SK-N-SH (cell line): Measurements from ENCODE around the gene SYT17. TPM values are rescaled to one million over a fixed set of nuclear protein-coding genes. Genes with fewer than 3 reads are reported as not detected.

Experiments
- CTCF ChIA-PET: fragments of 300-600, 350-600 bp; formaldehyde crosslinking; extraction: SDS; loops from one replicate; lab custom pipeline; 2021; lab: Yijun Ruan, JAX
- POLR2A ChIA-PET: fragments of 350-600 bp; sonication (Branson Sonifier 250); formaldehyde crosslinking; extraction: SDS; loops from one replicate; lab custom pipeline; 2020; ENCODE audit warnings: antibody characterized with exemption, inconsistent platforms; lab: Yijun Ruan, JAX
- DNase-seq: peaks from one replicate; pipeline ENCODE4 v3.0.0; 2012
- H2AFZ ChIP-seq: fragments of 200-600 bp; sonication (generic); 2 replicates; pipeline ENCODE4 v1.8.1; 2016; ENCODE audit warnings: antibody characterized with exemption, mild to moderate bottlenecking, low read depth
- H3F3A ChIP-seq: fragments of 200-600 bp; sonication (generic); replicated peaks from 2 replicates; pipeline ENCODE3; 2016; ENCODE audit warnings: antibody characterized with exemption, mild to moderate bottlenecking; ENCODE audit not compliant: insufficient read depth
- H3K27ac ChIP-seq, 2 experiments: fragments of 200-500 bp in 1 of 2; fragments of 200-600 bp in 1 of 2; sonication (Bioruptor generic) in 1 of 2; sonication (generic), shearing (Covaris generic) in 1 of 2; 2 replicates each; pipeline versions ENCODE4 v1.5.1 to v1.6.1; 2014 to 2016; ENCODE audit warnings: low read depth in 2 of 2, inconsistent platforms in 1 of 2, low read length in 1 of 2, mild to moderate bottlenecking in 1 of 2, mixed read lengths in 1 of 2
- H3K27me3 ChIP-seq: fragments of 200-600 bp; sonication (generic), shearing (Covaris generic); 2 replicates; pipeline ENCODE4 v1.6.1; 2016; ENCODE audit warnings: mixed run types; ENCODE audit not compliant: insufficient read depth
- H3K36me3 ChIP-seq, 2 experiments: fragments of 200-500 bp in 1 of 2; fragments of 200-600 bp in 1 of 2; sonication (Bioruptor generic) in 1 of 2; sonication (generic) in 1 of 2; replicated peaks in 1 of 2; 2 replicates each; pipeline versions ENCODE3 to v1.5.1; 2014 to 2016; ENCODE audit warnings: low read length in 1 of 2, mild to moderate bottlenecking in 1 of 2; ENCODE audit not compliant: insufficient read depth in 2 of 2, control insufficient read depth in 1 of 2
- H3K4me1 ChIP-seq, 2 experiments: fragments of 200-500 bp in 1 of 2; fragments of 200-600 bp in 1 of 2; sonication (Bioruptor generic) in 1 of 2; sonication (generic), shearing (Covaris generic) in 1 of 2; 2 replicates each; pipeline versions ENCODE4 v1.5.1 to v1.6.1; 2014 to 2016; ENCODE audit warnings: low read depth in 1 of 2, low read length in 1 of 2, mixed run types in 1 of 2; ENCODE audit not compliant: insufficient read depth in 2 of 2, control insufficient read depth in 1 of 2
- H3K4me2 ChIP-seq: fragments of 200-600 bp; sonication (generic), shearing (Covaris generic); 2 replicates; pipeline ENCODE4 v1.6.1; 2017; ENCODE audit warnings: mixed run types
- H3K4me3 ChIP-seq, 2 experiments: fragments of 200-500 bp in 1 of 2; fragments of 200-600 bp in 1 of 2; sonication (Bioruptor generic) in 1 of 2; sonication (generic), shearing (Covaris generic) in 1 of 2; 2 replicates each; pipeline versions ENCODE4 v1.5.1 to v1.8.1; 2014 to 2016; ENCODE audit warnings: low read depth in 2 of 2, inconsistent platforms in 1 of 2, low read length in 1 of 2, mild to moderate bottlenecking in 1 of 2, mixed read lengths in 1 of 2, moderate library complexity in 1 of 2
- H3K79me2 ChIP-seq: fragments of 200-600 bp; sonication (generic); 2 replicates; pipeline ENCODE4 v1.8.1; 2017; ENCODE audit warnings: mild to moderate bottlenecking; ENCODE audit not compliant: insufficient read depth
- H3K9ac ChIP-seq: fragments of 200-600 bp; sonication (generic); 2 replicates; pipeline ENCODE4 v1.6.1; 2017; ENCODE audit warnings: mixed run types
- H3K9me2 ChIP-seq: fragments of 200-600 bp; sonication (generic); 2 replicates; pipeline ENCODE4 v1.6.1; 2017; ENCODE audit warnings: mixed run types
- H3K9me3 ChIP-seq: fragments of 200-600 bp; sonication (generic); 2 replicates; pipeline ENCODE4 v1.6.1; 2017; ENCODE audit warnings: mixed run types, mild to moderate bottlenecking, moderate library complexity
- H4K20me1 ChIP-seq: fragments of 200-600 bp; sonication (generic); 2 replicates; pipeline ENCODE4 v1.6.1; 2017; ENCODE audit warnings: mild to moderate bottlenecking, mixed run types; ENCODE audit not compliant: insufficient read depth
- CHD2 ChIP-seq: fragments of 150-350 bp; IDR thresholded peaks from 2 replicates; pipeline ENCODE4 v1.6.1; 2018; ENCODE audit warnings: low read length; ENCODE audit not compliant: partially characterized antibody
- CTCF ChIP-seq: fragments of 200-600 bp; sonication (generic); IDR thresholded peaks from 2 replicates; pipeline ENCODE4 v1.6.1; 2017; ENCODE audit warnings: antibody characterized with exemption, mild to moderate bottlenecking, moderate library complexity
- ELF1 ChIP-seq: IDR thresholded peaks from 2 replicates; pipeline ENCODE4 v1.4.0; 2012
- EZH2phosphoT487 ChIP-seq: fragments of 200-600 bp; sonication (generic); IDR thresholded peaks from 2 replicates; pipeline ENCODE4 v1.6.1; 2017; ENCODE audit warnings: low read depth, mixed run types, mild to moderate bottlenecking, antibody characterized with exemption, moderate library complexity, borderline replicate concordance
- FOSL2 ChIP-seq: IDR thresholded peaks from 2 replicates; pipeline ENCODE4 v1.4.0; 2012; ENCODE audit warnings: low read depth, mild to moderate bottlenecking, moderate library complexity, borderline replicate concordance
- GABPA ChIP-seq: IDR thresholded peaks from 2 replicates; pipeline ENCODE4 v1.4.0; 2012; ENCODE audit warnings: low read depth, mild to moderate bottlenecking
- GATA2 ChIP-seq: sonication (generic); formaldehyde crosslinking; IDR thresholded peaks from 2 replicates; pipeline ENCODE4 v1.5.0; 2020; ENCODE audit warnings: mild to moderate bottlenecking, missing genetic modification reagents
- JUND ChIP-seq: IDR thresholded peaks from 2 replicates; pipeline ENCODE4 v1.4.0; 2012
- MAX ChIP-seq: IDR thresholded peaks from 2 replicates; pipeline ENCODE4 v1.4.0; 2012; ENCODE audit warnings: low read depth
- NFIC ChIP-seq: IDR thresholded peaks from 2 replicates; pipeline ENCODE4 v1.4.0; 2012; ENCODE audit warnings: borderline replicate concordance
- RAD21 ChIP-seq: IDR thresholded peaks from 2 replicates; pipeline ENCODE4 v1.6.1; 2012; ENCODE audit warnings: mild to moderate bottlenecking, low read length
- RFX5 ChIP-seq: IDR thresholded peaks from 2 replicates; pipeline ENCODE4 v1.6.1; 2012; ENCODE audit warnings: mild to moderate bottlenecking, improper control_type of control experiment, low read length
- RXRA ChIP-seq: IDR thresholded peaks from 2 replicates; pipeline ENCODE4 v1.4.0; 2012; ENCODE audit warnings: low read depth, mild to moderate bottlenecking, borderline replicate concordance
- SIN3A ChIP-seq: IDR thresholded peaks from 2 replicates; pipeline ENCODE4 v1.6.1; 2012; ENCODE audit warnings: low read depth, mild to moderate bottlenecking, low read length, moderate library complexity, borderline replicate concordance
- SMC3 ChIP-seq: IDR thresholded peaks from 2 replicates; pipeline ENCODE4 v1.6.1; 2012; ENCODE audit warnings: low read depth, low read length, improper control_type of control experiment
- TEAD4 ChIP-seq: IDR thresholded peaks from 2 replicates; pipeline ENCODE4 v1.4.0; 2012; ENCODE audit warnings: mild to moderate bottlenecking, borderline replicate concordance; ENCODE audit not compliant: insufficient read depth
- YY1 ChIP-seq: IDR thresholded peaks from 2 replicates; pipeline ENCODE4 v1.4.0; 2012; ENCODE audit warnings: low read depth, mild to moderate bottlenecking
- WGBS: methylation state at CpG from one replicate; pipeline ENCODE4 v1.1.6; 2017; ENCODE audit warnings: low lambda C conversion rate; 5-methylcytosine and 5-hydroxymethylcytosine counted together
- polyA plus RNA-seq, 3 experiments: library from polyadenylated mRNA; depleted of rRNA; stranded (reverse); fragments of >200 nt; gene quantifications; 2 replicates each; pipeline ENCODE4 v1.2.3, GENCODE V29; 2012
- TF ChIP-seq, protein P1 (sequence below): fragments of 150-350 bp; IDR thresholded peaks from 2 replicates; pipeline ENCODE4 v1.6.1; 2016; ENCODE audit warnings: mild to moderate bottlenecking, low read depth, low read length
- TF ChIP-seq, protein P2 (sequence below): IDR thresholded peaks from 2 replicates; pipeline ENCODE4; 2012

SYT17 gene
- polyA plus RNA-seq, 1 of the 3 experiments (the other 2 are of a cell fraction) = 0.21 TPM

DNA sequence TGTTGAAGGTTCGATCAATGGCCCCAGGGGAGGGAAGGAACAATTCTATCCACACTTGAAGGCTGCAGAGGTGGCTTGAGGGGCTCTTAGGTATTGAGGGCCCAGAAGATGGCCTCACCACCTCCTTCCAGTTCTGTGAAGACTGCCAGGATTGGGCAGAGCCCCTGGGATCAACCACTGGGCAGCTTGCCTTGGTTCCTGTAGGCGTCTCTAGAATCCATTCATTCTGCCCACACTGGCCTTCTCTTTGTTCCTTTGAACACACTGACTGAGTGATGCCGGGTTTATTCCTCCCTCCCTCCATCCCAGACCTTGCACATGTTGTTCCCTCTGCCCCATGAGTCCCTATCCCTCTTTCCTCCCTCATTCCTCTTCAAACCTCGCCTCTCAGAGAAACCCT, 50.5 kb downstream of the SYT17 start:
- no peaks in the 10 kb centered on the region for H3F3A ChIP-seq
- H4K20me1 ChIP-seq = no peaks in the 10 kb centered on the region
- 34% methylated on average over 4 of the region's 4 CpGs for WGBS
- H3K36me3 ChIP-seq = no peaks in the 10 kb centered on the region
- H2AFZ ChIP-seq = no peak overlapping the region
- H3K4me2 ChIP-seq = no peak overlapping the region
- CTCF ChIA-PET = no interaction called here
- no peaks in the 10 kb centered on the region for H3K9me3 ChIP-seq
- no peaks in the 10 kb centered on the region for H3K9me2 ChIP-seq
- no peaks in the 10 kb centered on the region for H3K4me1 ChIP-seq
- POLR2A ChIA-PET = no interaction called here
- no peak for DNase-seq
- H3K4me3 ChIP-seq = no peak overlapping the region
- TF ChIP-seq FOSL2 (no peak), MAX (no peak), CTCF (no peak), RFX5 (no peak), JUND (no peak), TEAD4 (no peak), GATA2 (CRISPR knock-in tag) (no peak), EZH2phosphoT487 (no peak), CHD2 (no peak), GABPA (no peak), YY1 (no peak), SMC3 (no peak), RAD21 (no peak)
- TF ChIP-seq, protein P1, sequence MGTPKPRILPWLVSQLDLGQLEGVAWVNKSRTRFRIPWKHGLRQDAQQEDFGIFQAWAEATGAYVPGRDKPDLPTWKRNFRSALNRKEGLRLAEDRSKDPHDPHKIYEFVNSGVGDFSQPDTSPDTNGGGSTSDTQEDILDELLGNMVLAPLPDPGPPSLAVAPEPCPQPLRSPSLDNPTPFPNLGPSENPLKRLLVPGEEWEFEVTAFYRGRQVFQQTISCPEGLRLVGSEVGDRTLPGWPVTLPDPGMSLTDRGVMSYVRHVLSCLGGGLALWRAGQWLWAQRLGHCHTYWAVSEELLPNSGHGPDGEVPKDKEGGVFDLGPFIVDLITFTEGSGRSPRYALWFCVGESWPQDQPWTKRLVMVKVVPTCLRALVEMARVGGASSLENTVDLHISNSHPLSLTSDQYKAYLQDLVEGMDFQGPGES = no peak
- TF ChIP-seq, protein P2, sequence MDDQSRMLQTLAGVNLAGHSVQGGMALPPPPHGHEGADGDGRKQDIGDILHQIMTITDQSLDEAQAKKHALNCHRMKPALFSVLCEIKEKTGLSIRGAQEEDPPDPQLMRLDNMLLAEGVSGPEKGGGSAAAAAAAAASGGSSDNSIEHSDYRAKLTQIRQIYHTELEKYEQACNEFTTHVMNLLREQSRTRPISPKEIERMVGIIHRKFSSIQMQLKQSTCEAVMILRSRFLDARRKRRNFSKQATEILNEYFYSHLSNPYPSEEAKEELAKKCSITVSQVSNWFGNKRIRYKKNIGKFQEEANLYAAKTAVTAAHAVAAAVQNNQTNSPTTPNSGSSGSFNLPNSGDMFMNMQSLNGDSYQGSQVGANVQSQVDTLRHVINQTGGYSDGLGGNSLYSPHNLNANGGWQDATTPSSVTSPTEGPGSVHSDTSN = no peak
- H3K79me2 ChIP-seq = no peaks in the 10 kb centered on the region
- H3K27ac ChIP-seq = no peak overlapping the region
- no peaks in the 10 kb centered on the region for H3K27me3 ChIP-seq
- no peak overlapping the region for H3K9ac ChIP-seq

- no peaks in the 10 kb centered on the region for H3K4me1 ChIP-seq
- H4K20me1 ChIP-seq = no peaks in the 10 kb centered on the region
- H3K27ac ChIP-seq = no peak overlapping the region
- no peaks in the 10 kb centered on the region for H3K36me3 ChIP-seq
- no peaks in the 10 kb centered on the region for H3K9me2 ChIP-seq
- no peak overlapping the region for H3K4me3 ChIP-seq
- DNase-seq = no peak
- no peak overlapping the region for H3K9ac ChIP-seq
- no peak overlapping the region for H3K4me2 ChIP-seq
- ChIA-PET CTCF (no interaction called here), POLR2A (no interaction called here)
- no peaks in the 10 kb centered on the region for H3K9me3 ChIP-seq
- H3K27me3 ChIP-seq = no peaks in the 10 kb centered on the region
- no peaks in the 10 kb centered on the region for H3F3A ChIP-seq
- WGBS = 54% methylated on average over 2 of the region's 2 CpGs
- no peak overlapping the region for H2AFZ ChIP-seq
- H3K79me2 ChIP-seq = no peaks in the 10 kb centered on the region
- TF ChIP-seq RXRA (no peak), SMC3 (no peak), NFIC (no peak), SIN3A (no peak), CTCF (no peak), RAD21 (no peak), ELF1 (no peak)
- TF ChIP-seq, protein P1 = no peak
Observed at GRCh38 chr16:19219836-19220235, 51.8 kb downstream of the SYT17 start.
